ENCODE data around the gene SLC16A11. TPM values are rescaled to one million over a fixed set of nuclear protein-coding genes. Genes with fewer than 3 reads are reported as not detected.

SLC16A11 gene
- total and polyA plus RNA-seq, 2 of the 4 experiments (the other 2 are of a cell fraction), result not detected

- Histone ChIP-seq H3K56ac (ENCODE audit: extremely low read depth, insufficient read depth, low read length) (0 out of 2 replicates have a peak within 1 kb of the TSS, but pooled peaks have one; percentile 4), H4K20me1 (ENCODE audit: insufficient read depth, low read length) (no peaks in the 10 kb centered on the region), H3K4me2 (ENCODE audit: low read depth, low read length) (peak within 1 kb of the TSS; percentile 62), H3K14ac (replicated peaks; ENCODE audit: low read depth, low read length) (peak within 1 kb of the TSS; percentile 30; the same call in 1 of the 2 replicates), H4K8ac (ENCODE audit: low read depth in 2 of 2, low read length in 2 of 2) (peak within 1 kb of the TSS; percentile 60 to 81; a peak in 3 of 4 replicates), H3K9me3 (ENCODE audit: control insufficient read depth, insufficient read depth, low read length) (no peaks in the 10 kb centered on the region), H3K79me1 (ENCODE audit: low read depth in 1 of 2, low read length in 2 of 2) (no peaks in the 10 kb centered on the region), H3K4ac (ENCODE audit: low read depth, low read length) (no peak within 1 kb of the TSS; the same call in 1 of the 2 replicates), H2BK15ac (ENCODE audit: low read depth, low read length) (no peak within 1 kb of the TSS), H3K36me3 (ENCODE audit: control insufficient read depth, insufficient read depth, low read length) (no peaks in the 10 kb centered on the region), H3K9me1 (ENCODE audit: insufficient read depth, low read length) (no peaks in the 10 kb centered on the region; the same call in 1 of the 2 replicates), H3K18ac (ENCODE audit: low read depth, low read length) (no peak within 1 kb of the TSS), H3K9ac (ENCODE audit: low read depth, low read length) (peak within 1 kb of the TSS; percentile 24; the same call in 1 of the 2 replicates), H4K91ac (ENCODE audit: insufficient read depth, low read depth, low read length) (peak within 1 kb of the TSS; percentile 8; the same call in 1 of the 2 replicates), H4K5ac (ENCODE audit: low read depth, low read length) (peak within 1 kb of the TSS; percentile 61; the same call in 1 of the 2 replicates), H2AK5ac (ENCODE audit: low read depth, low read length) (0 out of 2 replicates have a peak within 1 kb of the TSS, but pooled peaks have one; percentile 9), H2BK20ac (ENCODE audit: low read depth, low read length) (no peak within 1 kb of the TSS), H3K4me1 (ENCODE audit: control insufficient read depth, insufficient read depth, low read length) (peaks cover 4% of the 10 kb centered on the region; the same call in 1 of the 2 replicates), H2BK120ac (ENCODE audit: low read depth, low read length) (no peak within 1 kb of the TSS), H3K27ac (ENCODE audit: insufficient read depth, low read length) (no peak within 1 kb of the TSS), H2AK9ac (replicated peaks; ENCODE audit: low read depth, low read length, poor library complexity) (peak within 1 kb of the TSS; percentile 83), H2BK5ac (ENCODE audit: low read depth, low read length, poor library complexity, severe bottlenecking) (no peak within 1 kb of the TSS), H3K4me3 (ENCODE audit: insufficient read depth, low read depth, low read length) (0 out of 2 replicates have a peak within 1 kb of the TSS, but pooled peaks have one; percentile 18), H3K23ac (ENCODE audit: low read depth, low read length) (no peak within 1 kb of the TSS), H3K27me3 (ENCODE audit: control insufficient read depth, insufficient read depth, low read length) (peaks cover 10% of the 10 kb centered on the region; the same call in 1 of the 2 replicates), H2AFZ (replicated peaks; ENCODE audit: low read length, poor library complexity) (peak within 1 kb of the TSS; percentile 95)
- BruUV-seq (replicated peaks), result no TSS peak
- DNase-seq, result no peak
- CTCF ChIA-PET, result no interaction called here
- no peak for TF ChIP-seq RCOR1 (IDR thresholded peaks at IDR 0.05; ENCODE audit: insufficient replicate concordance, low read length)
- TF ChIP-seq, protein P1, sequence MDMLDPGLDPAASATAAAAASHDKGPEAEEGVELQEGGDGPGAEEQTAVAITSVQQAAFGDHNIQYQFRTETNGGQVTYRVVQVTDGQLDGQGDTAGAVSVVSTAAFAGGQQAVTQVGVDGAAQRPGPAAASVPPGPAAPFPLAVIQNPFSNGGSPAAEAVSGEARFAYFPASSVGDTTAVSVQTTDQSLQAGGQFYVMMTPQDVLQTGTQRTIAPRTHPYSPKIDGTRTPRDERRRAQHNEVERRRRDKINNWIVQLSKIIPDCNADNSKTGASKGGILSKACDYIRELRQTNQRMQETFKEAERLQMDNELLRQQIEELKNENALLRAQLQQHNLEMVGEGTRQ (IDR thresholded peaks at IDR 0.05; ENCODE audit: low read depth, low read length), result no peak
- TF ChIP-seq SMC3 (IDR thresholded peaks at IDR 0.05; ENCODE audit: low read depth, low read length), result no peak
- TF ChIP-seq CHD1 (IDR thresholded peaks at IDR 0.05; ENCODE audit: low read depth, low read length), result no peak
- TF ChIP-seq MXI1 (IDR thresholded peaks at IDR 0.05; ENCODE audit: borderline replicate concordance, low read depth, low read length), result no peak
- TF ChIP-seq CTCF (conservative IDR thresholded peaks at IDR 0.05; ENCODE audit: low read depth, low read length), result no peak
- TF ChIP-seq RFX5 (IDR thresholded peaks at IDR 0.05; ENCODE audit: low read depth, low read length), result no peak
- no peak for TF ChIP-seq MAFK (IDR thresholded peaks at IDR 0.05; ENCODE audit: low read depth, low read length)
- TF ChIP-seq NFE2L2 (IDR thresholded peaks at IDR 0.05; ENCODE audit: low read depth, low read length), result no peak
- no peak for TF ChIP-seq POLR2A (IDR thresholded peaks at IDR 0.05; ENCODE audit: low read depth, low read length)
- no peak for TF ChIP-seq FOS (IDR thresholded peaks at IDR 0.05; ENCODE audit: low read depth, low read length)
- no peak for TF ChIP-seq BHLHE40 (IDR thresholded peaks at IDR 0.05; ENCODE audit: low read depth, low read length)
- dilution Hi-C loops (cut with HindIII; ENCODE audit: low sequenced_read_pairs, unreplicated experiment), result no loop called here
- in situ Hi-C loops (cut with MboI; ENCODE audit: low sequenced_read_pairs), result no loop called here
- no peak for ATAC-seq (ENCODE audit: low read depth)
- intact Hi-C loops (cut with micrococcal nuclease), result loop anchor here (1.0 to 5.0 kb wide), 3 partner anchors 110 to 357 kb away; no protein-coding TSS in a partner anchor
- POLR2A ChIA-PET (ENCODE audit: unreplicated experiment), result no interaction called here
- WGBS, 2 experiments (ENCODE audit: extremely low coverage in 2 of 2, insufficient read length in 1 of 2), result 14% methylated on average over 8 of the region's 47 CpGs; no CpG with 5 or more reads in 1 of the 2 experiments
Observed at GRCh38 chr17:7022781-7023571, 20.9 kb downstream of the SLC16A11 start, which contains the start of gene BCL6B. Gene BCL6B, plus strand, starts transcription at chr17:7023050. Its CDS starts 622 bp downstream, at chr17:7023672.

Measured in IMR-90 (cell line).